ENCODE results near the gene KPNA4.

KPNA4 gene

GRCh38 chr3:160540551-160540950 is 24.8 kb downstream of the KPNA4 start:
- TF ChIP-seq ZNF8 (CRISPR knock-in tag; IDR thresholded peaks at IDR 0.05) (no peak), RARB (CRISPR knock-in tag; IDR thresholded peaks at IDR 0.05) (no peak), ISL1 (CRISPR knock-in tag; IDR thresholded peaks at IDR 0.05) (no peak), ZNF70 (CRISPR knock-in tag; IDR thresholded peaks at IDR 0.05) (no peak), CSDC2 (CRISPR knock-in tag; IDR thresholded peaks at IDR 0.05) (no peak), TCF4 (CRISPR knock-in tag; IDR thresholded peaks at IDR 0.05; ENCODE audit: borderline replicate concordance) (no peak), POU6F1 (CRISPR knock-in tag; IDR thresholded peaks at IDR 0.05; ENCODE audit: borderline replicate concordance, low read depth) (no peak), CREB5 (CRISPR knock-in tag; IDR thresholded peaks at IDR 0.05; ENCODE audit: low read depth) (no peak), ESRRG (CRISPR knock-in tag; IDR thresholded peaks at IDR 0.05) (no peak), ZFP3 (CRISPR knock-in tag; IDR thresholded peaks at IDR 0.05) (no peak), CSRNP3 (CRISPR knock-in tag; IDR thresholded peaks at IDR 0.05) (no peak), ZNF565 (CRISPR knock-in tag; conservative IDR thresholded peaks at IDR 0.05; ENCODE audit: low read depth) (no peak), GLIS3 (CRISPR knock-in tag; IDR thresholded peaks at IDR 0.05) (no peak), ZFP30 (CRISPR knock-in tag; IDR thresholded peaks at IDR 0.05) (no peak), PPARA (CRISPR knock-in tag; IDR thresholded peaks at IDR 0.05; ENCODE audit: borderline replicate concordance) (no peak), OSR1 (CRISPR knock-in tag; IDR thresholded peaks at IDR 0.05) (no peak), TOX (CRISPR knock-in tag; IDR thresholded peaks at IDR 0.05; ENCODE audit: borderline replicate concordance) (no peak), ARNTL (CRISPR knock-in tag; IDR thresholded peaks at IDR 0.05; ENCODE audit: borderline replicate concordance, low read depth) (no peak), PATZ1 (CRISPR knock-in tag; IDR thresholded peaks at IDR 0.05; ENCODE audit: borderline replicate concordance) (no peak), SNAI2 (CRISPR knock-in tag; IDR thresholded peaks at IDR 0.05) (no peak)
- no peak for ATAC-seq

GRCh38 chr3:160538895-160539294 is 26.5 kb downstream of the KPNA4 start:
- ATAC-seq, result no peak
- TF ChIP-seq BACH2 (CRISPR knock-in tag; IDR thresholded peaks at IDR 0.05; ENCODE audit: borderline replicate concordance), result no peak
- TF ChIP-seq TOX (CRISPR knock-in tag; IDR thresholded peaks at IDR 0.05; ENCODE audit: borderline replicate concordance), result no peak
- TF ChIP-seq CREB5 (CRISPR knock-in tag; IDR thresholded peaks at IDR 0.05; ENCODE audit: low read depth), result no peak
- no peak for TF ChIP-seq PATZ1 (CRISPR knock-in tag; IDR thresholded peaks at IDR 0.05; ENCODE audit: borderline replicate concordance)
- TF ChIP-seq OSR1 (CRISPR knock-in tag; IDR thresholded peaks at IDR 0.05), result no peak
- TF ChIP-seq TCF4 (CRISPR knock-in tag; IDR thresholded peaks at IDR 0.05; ENCODE audit: borderline replicate concordance), result no peak
- no peak for TF ChIP-seq ZC3H10 (CRISPR knock-in tag; IDR thresholded peaks at IDR 0.05)
- no peak for TF ChIP-seq POU6F1 (CRISPR knock-in tag; IDR thresholded peaks at IDR 0.05; ENCODE audit: borderline replicate concordance, low read depth)
- no peak for TF ChIP-seq SNAI2 (CRISPR knock-in tag; IDR thresholded peaks at IDR 0.05)
- TF ChIP-seq ZNF70 (CRISPR knock-in tag; IDR thresholded peaks at IDR 0.05), result no peak
- TF ChIP-seq GLIS3 (CRISPR knock-in tag; IDR thresholded peaks at IDR 0.05), result no peak
- TF ChIP-seq ZNF565 (CRISPR knock-in tag; conservative IDR thresholded peaks at IDR 0.05; ENCODE audit: low read depth), result no peak
- no peak for TF ChIP-seq TSHZ2 (CRISPR knock-in tag; IDR thresholded peaks at IDR 0.05)
- no peak for TF ChIP-seq CSDC2 (CRISPR knock-in tag; IDR thresholded peaks at IDR 0.05)
- TF ChIP-seq ZNF8 (CRISPR knock-in tag; IDR thresholded peaks at IDR 0.05), result no peak
- no peak for TF ChIP-seq ESRRG (CRISPR knock-in tag; IDR thresholded peaks at IDR 0.05)
- no peak for TF ChIP-seq ARNTL (CRISPR knock-in tag; IDR thresholded peaks at IDR 0.05; ENCODE audit: borderline replicate concordance, low read depth)
- TF ChIP-seq CSRNP3 (CRISPR knock-in tag; IDR thresholded peaks at IDR 0.05), result no peak

Measured in SK-N-SH treated with all-trans-retinoic acid at 6 μM for 48 hours (cell line).